Liver (tissue), 3 donors: ENCODE measurements around the gene CIITA.

Source experiments
- CTCF ChIP-seq: fragments of 150-350 bp; IDR thresholded peaks from 2 replicates; pipeline ENCODE4 v1.5.1; 2017; ENCODE audit warnings: improper control_type of control experiment, low read depth, low read length; ENCODE audit not compliant: missing input control
- EGR1 ChIP-seq, 2 donors: IDR thresholded peaks; 2 replicates each; pipeline ENCODE4 v1.6.1; 2016 to 2018; ENCODE audit warnings: antibody characterized with exemption in 2 of 2, low read depth in 2 of 2
- FOXA1 ChIP-seq: IDR thresholded peaks from 2 replicates; pipeline ENCODE4 v1.6.1; 2016; ENCODE audit warnings: antibody characterized with exemption
- HNF4A ChIP-seq, 2 donors: conservative IDR thresholded peaks; 2 replicates each; pipeline ENCODE4 v1.6.1; 2016; ENCODE audit warnings: antibody characterized with exemption in 2 of 2, mild to moderate bottlenecking in 2 of 2
- MAX ChIP-seq: IDR thresholded peaks from 2 replicates; pipeline ENCODE4 v1.6.1; 2016; ENCODE audit warnings: antibody characterized with exemption
- RAD21 ChIP-seq, 2 donors: IDR thresholded peaks; 2 replicates each; pipeline ENCODE4 v1.6.1; 2016; ENCODE audit warnings: antibody characterized with exemption in 2 of 2, mild to moderate bottlenecking in 2 of 2
- SP1 ChIP-seq: IDR thresholded peaks from 2 replicates; pipeline ENCODE4 v1.6.1; 2018; ENCODE audit warnings: antibody characterized with exemption, mild to moderate bottlenecking
- YY1 ChIP-seq: IDR thresholded peaks from 2 replicates; pipeline ENCODE4 v1.6.1; 2016; ENCODE audit warnings: antibody characterized with exemption, mild to moderate bottlenecking
- donor health status: healthy.
- donor health status: healthy.

GRCh38 chr16:10838621-10839278, 38.3 kb upstream of the CIITA start:
- no peak for TF ChIP-seq YY1
- no peak for TF ChIP-seq EGR1 (IDR thresholded peaks at IDR 0.05; ENCODE audit: low read depth in 2 of 2)
- no peak for TF ChIP-seq CTCF
- TF ChIP-seq SP1 = no peak
- TF ChIP-seq HNF4A (conservative IDR thresholded peaks at IDR 0.05) = no peak
- TF ChIP-seq MAX = no peak
- no peak for TF ChIP-seq RAD21 (IDR thresholded peaks at IDR 0.05)
- no peak for TF ChIP-seq FOXA1
